Measurements from ENCODE around the gene DISC1. TPM values are rescaled to one million over a fixed set of nuclear protein-coding genes. Genes with fewer than 3 reads are reported as not detected.

DISC1 gene
- total and polyA plus RNA-seq, 2 experiments from 2014 or later, result 2.1 to 6.5 TPM

DNA sequence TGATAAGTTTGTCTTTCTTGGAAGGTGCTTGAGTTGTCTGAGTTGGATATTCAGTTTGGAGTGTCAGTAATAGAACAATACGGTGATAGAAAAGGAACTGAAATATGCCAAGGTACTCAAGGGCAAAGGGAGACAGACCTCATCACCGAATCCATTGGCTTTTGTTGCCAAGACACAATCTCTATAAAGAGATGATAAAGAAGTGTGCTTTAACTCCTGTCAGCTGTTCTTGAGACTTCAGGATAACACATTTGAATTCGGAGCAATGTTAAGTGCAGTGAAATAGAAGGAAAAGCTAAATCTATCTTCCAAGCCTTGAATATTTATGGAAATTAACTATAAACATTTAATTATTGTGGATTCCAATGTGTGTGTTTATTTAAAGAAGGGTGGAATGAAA, 194.7 kb downstream of the DISC1 start (continued):
- no peak for TF ChIP-seq REST (IDR thresholded peaks at IDR 0.05; ENCODE audit: unreplicated experiment)
- no peak for TF ChIP-seq EZH2 (IDR thresholded peaks at IDR 0.05; ENCODE audit: low read depth, unreplicated experiment)
- TF ChIP-seq ZNF114 (CRISPR knock-in tag; IDR thresholded peaks at IDR 0.05), result no peak
- TF ChIP-seq ETS1 (IDR thresholded peaks at IDR 0.05), result no peak
- no peak for TF ChIP-seq EZH2phosphoT487 (IDR thresholded peaks at IDR 0.05; ENCODE audit: unreplicated experiment)
- TF ChIP-seq POLR2AphosphoS5 (IDR thresholded peaks at IDR 0.05; ENCODE audit: low read depth), result no peak
- no peak for TF ChIP-seq STAT1 (IDR thresholded peaks at IDR 0.05; ENCODE audit: unreplicated experiment)

DNA sequence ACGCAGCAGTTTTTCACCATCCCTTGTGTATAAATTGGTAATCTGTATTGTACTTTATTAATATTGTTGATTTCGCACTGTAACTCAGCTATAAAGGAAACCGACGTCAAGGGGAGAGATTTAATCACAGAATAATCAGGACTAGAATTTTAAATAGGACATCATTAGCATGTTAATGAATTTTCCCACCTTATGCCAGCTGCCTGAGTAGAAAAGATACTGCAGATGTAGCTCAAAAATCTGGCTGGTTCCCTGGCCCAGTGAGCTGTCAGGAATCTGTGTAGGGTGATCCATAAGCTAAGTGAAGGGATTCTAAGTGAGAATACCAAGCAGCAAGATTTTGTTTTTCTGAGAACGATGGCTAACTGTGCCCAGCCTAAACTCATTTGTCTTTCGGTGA, 195.5 kb downstream of the DISC1 start:
- H3K9me3 Mint-ChIP-seq, result no peaks in the 10 kb centered on the region
- Histone ChIP-seq H3K27ac (ENCODE audit: low read depth) (no peak overlapping the region), H3F3A (replicated peaks; ENCODE audit: low read depth) (no peaks in the 10 kb centered on the region), H3K4me1 (ENCODE audit: insufficient read depth) (no peaks in the 10 kb centered on the region), H3K9me2 (ENCODE audit: insufficient read depth) (peaks cover 7% of the 10 kb centered on the region; the same call in 1 of the 2 replicates), H3K4me3 (no peak overlapping the region), H2AFZ (no peak overlapping the region), H3K4me2 (no peak overlapping the region), H3K79me2 (replicated peaks; ENCODE audit: insufficient read depth) (no peaks in the 10 kb centered on the region), H3K36me3 (ENCODE audit: insufficient read depth) (no peaks in the 10 kb centered on the region), H4K20me1 (replicated peaks; ENCODE audit: insufficient read depth) (no peaks in the 10 kb centered on the region; the same call in 1 of the 2 replicates), H3K27me3 (ENCODE audit: insufficient read depth) (no peaks in the 10 kb centered on the region)
- DNase-seq (ENCODE audit: low spot score), result no peak
- peaks cover 2% of the 10 kb centered on the region for H3K27me3 Mint-ChIP-seq (ENCODE audit: insufficient read depth, low read depth, poor library complexity)
- H3K4me1 Mint-ChIP-seq, result peaks cover 6% of the 10 kb centered on the region; the same call in 1 of the 3 replicates
- ATAC-seq, result no peak
- H3K27ac Mint-ChIP-seq, result no peak overlapping the region
- TF ChIP-seq EZH2 (IDR thresholded peaks at IDR 0.05; ENCODE audit: low read depth, unreplicated experiment), result no peak
- H3K36me3 Mint-ChIP-seq (ENCODE audit: low read depth), result no peaks in the 10 kb centered on the region
- no peak overlapping the region for H3K4me3 Mint-ChIP-seq

DNA sequence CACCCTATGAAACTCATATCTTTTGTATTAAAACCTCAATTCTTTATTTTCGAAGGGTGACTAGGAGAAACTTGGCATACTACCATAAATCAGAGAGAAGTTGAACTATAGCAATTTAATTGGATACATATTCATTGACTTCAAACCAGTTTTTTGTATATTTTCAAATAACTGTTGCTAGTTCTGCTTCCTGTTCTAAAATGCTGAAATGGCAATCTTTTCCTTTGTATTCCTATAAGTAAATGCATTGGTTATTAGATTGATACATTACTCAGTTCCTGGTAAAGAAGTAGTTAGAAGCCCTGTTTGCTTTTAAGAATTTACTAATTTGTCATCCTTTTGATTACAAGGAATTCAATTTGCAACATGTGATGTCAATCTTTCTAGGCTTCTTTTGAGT, 200.0 kb downstream of the DISC1 start:
- Mint-ChIP-seq H3K36me3 (ENCODE audit: low read depth) (no peaks in the 10 kb centered on the region), H3K27me3 (ENCODE audit: insufficient read depth, low read depth, poor library complexity) (peaks cover 2% of the 10 kb centered on the region), H3K4me3 (no peak overlapping the region), H3K27ac (no peak overlapping the region), H3K9me3 (no peaks in the 10 kb centered on the region), H3K4me1 (peaks cover 17% of the 10 kb centered on the region)
- H3K4me2 ChIP-seq, result no peak overlapping the region
- H4K20me1 ChIP-seq (replicated peaks; ENCODE audit: insufficient read depth), result no peaks in the 10 kb centered on the region; the same call in 1 of the 2 replicates
- no peaks in the 10 kb centered on the region for H3K9me2 ChIP-seq (ENCODE audit: insufficient read depth)
- H3K4me1 ChIP-seq (ENCODE audit: insufficient read depth), result no peaks in the 10 kb centered on the region; the same call in 1 of the 2 replicates
- H3F3A ChIP-seq (replicated peaks; ENCODE audit: low read depth), result no peaks in the 10 kb centered on the region
- no peak overlapping the region for H2AFZ ChIP-seq
- no peak overlapping the region for H3K27ac ChIP-seq (ENCODE audit: low read depth)
- H3K36me3 ChIP-seq (ENCODE audit: insufficient read depth), result no peaks in the 10 kb centered on the region
- no peaks in the 10 kb centered on the region for H3K27me3 ChIP-seq (ENCODE audit: insufficient read depth)
- no peak overlapping the region for H3K4me3 ChIP-seq
- DNase-seq (ENCODE audit: low spot score) (no peak), ATAC-seq (no peak)
- H3K79me2 ChIP-seq (replicated peaks; ENCODE audit: insufficient read depth), result no peaks in the 10 kb centered on the region
- TF ChIP-seq, protein P1, sequence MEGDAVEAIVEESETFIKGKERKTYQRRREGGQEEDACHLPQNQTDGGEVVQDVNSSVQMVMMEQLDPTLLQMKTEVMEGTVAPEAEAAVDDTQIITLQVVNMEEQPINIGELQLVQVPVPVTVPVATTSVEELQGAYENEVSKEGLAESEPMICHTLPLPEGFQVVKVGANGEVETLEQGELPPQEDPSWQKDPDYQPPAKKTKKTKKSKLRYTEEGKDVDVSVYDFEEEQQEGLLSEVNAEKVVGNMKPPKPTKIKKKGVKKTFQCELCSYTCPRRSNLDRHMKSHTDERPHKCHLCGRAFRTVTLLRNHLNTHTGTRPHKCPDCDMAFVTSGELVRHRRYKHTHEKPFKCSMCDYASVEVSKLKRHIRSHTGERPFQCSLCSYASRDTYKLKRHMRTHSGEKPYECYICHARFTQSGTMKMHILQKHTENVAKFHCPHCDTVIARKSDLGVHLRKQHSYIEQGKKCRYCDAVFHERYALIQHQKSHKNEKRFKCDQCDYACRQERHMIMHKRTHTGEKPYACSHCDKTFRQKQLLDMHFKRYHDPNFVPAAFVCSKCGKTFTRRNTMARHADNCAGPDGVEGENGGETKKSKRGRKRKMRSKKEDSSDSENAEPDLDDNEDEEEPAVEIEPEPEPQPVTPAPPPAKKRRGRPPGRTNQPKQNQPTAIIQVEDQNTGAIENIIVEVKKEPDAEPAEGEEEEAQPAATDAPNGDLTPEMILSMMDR (conservative IDR thresholded peaks at IDR 0.05; ENCODE audit: low read depth in 2 of 2), result no peak
- no peak for TF ChIP-seq EZH2phosphoT487 (IDR thresholded peaks at IDR 0.05; ENCODE audit: unreplicated experiment)
- TF ChIP-seq STAT1 (IDR thresholded peaks at IDR 0.05; ENCODE audit: unreplicated experiment), result no peak
